ENCODE data around the gene NADK2. TPM values are rescaled to one million over a fixed set of nuclear protein-coding genes. Genes with fewer than 3 reads are reported as not detected.

Gene NADK2
- total and polyA plus RNA-seq, 4 donors: 73.6 to 178 (median 88.0) TPM

- TF ChIP-seq SP1 (IDR thresholded peaks at IDR 0.05): peak; percentile 90
Observed at GRCh38 chr5:36160617-36161016, 81.1 kb downstream of the NADK2 start (continued).

GRCh38 chr5:36158144-36158543, 83.6 kb downstream of the NADK2 start:
- no peak overlapping the region for H3K27ac ChIP-seq (ENCODE audit: low read depth in 1 of 2, low read length in 2 of 2)
- no peak for TF ChIP-seq ATF3 (IDR thresholded peaks at IDR 0.05)
- TF ChIP-seq GABPA (IDR thresholded peaks at IDR 0.05 in 1 of 2, conservative IDR thresholded peaks at IDR 0.05 in 1 of 2): no peak
- no peak for TF ChIP-seq YY1 (IDR thresholded peaks at IDR 0.05)
- TF ChIP-seq REST (IDR thresholded peaks at IDR 0.05): no peak
- TF ChIP-seq MAX (IDR thresholded peaks at IDR 0.05): no peak
- TF ChIP-seq ZBTB33 (IDR thresholded peaks at IDR 0.05): no peak
- no peak for TF ChIP-seq FOXA2 (IDR thresholded peaks at IDR 0.05)
- TF ChIP-seq NR2F2 (IDR thresholded peaks at IDR 0.05): no peak
- no peak for TF ChIP-seq HNF4A (conservative IDR thresholded peaks at IDR 0.05)
- TF ChIP-seq RAD21 (IDR thresholded peaks at IDR 0.05): no peak
- no peak for TF ChIP-seq JUND (IDR thresholded peaks at IDR 0.05)
- no peak for TF ChIP-seq FOXA1 (IDR thresholded peaks at IDR 0.05)
- no peak for TF ChIP-seq EGR1 (IDR thresholded peaks at IDR 0.05; ENCODE audit: low read depth in 2 of 2)
- no peak for TF ChIP-seq TAF1 (conservative IDR thresholded peaks at IDR 0.05)
- no peak for TF ChIP-seq CTCF (IDR thresholded peaks at IDR 0.05; ENCODE audit: low read depth, low read length, missing input control)
- TF ChIP-seq HNF4G (IDR thresholded peaks at IDR 0.05): no peak
- no peak for TF ChIP-seq RXRA (IDR thresholded peaks at IDR 0.05)
- no peak for TF ChIP-seq SP1 (IDR thresholded peaks at IDR 0.05)
- peaks cover 0 to 13% (median 8%) of the 10 kb centered on the region in 4 donors for H3K36me3 ChIP-seq (ENCODE audit: control insufficient read depth in 4 of 4, insufficient read depth in 3 of 4, low read depth in 1 of 4, low read length in 3 of 4)
- DNase-seq (ENCODE audit: low spot score): no peak
- H3K27me3 ChIP-seq (ENCODE audit: control insufficient read depth in 4 of 4, insufficient read depth in 4 of 4, low read length in 3 of 4): no peaks in the 10 kb centered on the region
- H3K4me1 ChIP-seq (ENCODE audit: control insufficient read depth in 4 of 4, insufficient read depth in 4 of 4, low read length in 3 of 4): peaks cover 6 to 37% (median 31%) of the 10 kb centered on the region in 4 donors
- no peak overlapping the region for H3K4me3 ChIP-seq (ENCODE audit: low read depth in 1 of 3, low read length in 3 of 3)
- no peaks in the 10 kb centered on the region for H3K9me3 ChIP-seq (ENCODE audit: control insufficient read depth in 4 of 4, low read length in 3 of 4)
- 73% methylated on average over 2 of the region's 2 CpGs for WGBS
- H3K9ac ChIP-seq (ENCODE audit: low read depth in 1 of 2, low read length in 2 of 2): no peak overlapping the region
